ENCODE results near the gene XPO6.

XPO6 gene

GRCh38 chr16:28156056-28156680, 55.6 kb downstream of the XPO6 start:
- Histone ChIP-seq H2BK5ac (ENCODE audit: low read length) (no peak overlapping the region), H3K4me2 (ENCODE audit: low read length) (no peak overlapping the region), H3K4me1 (ENCODE audit: control insufficient read depth, low read depth, low read length) (no peaks in the 10 kb centered on the region), H3K9ac (ENCODE audit: low read length) (no peak overlapping the region), H2BK120ac (ENCODE audit: low read depth, low read length) (no peak overlapping the region), H2AK5ac (ENCODE audit: low read length) (no peak overlapping the region), H4K8ac (ENCODE audit: low read depth, low read length) (no peak overlapping the region), H3K18ac (ENCODE audit: low read length) (no peak overlapping the region), H2BK15ac (replicated peaks; ENCODE audit: low read depth) (no peak overlapping the region), H3K79me1 (ENCODE audit: low read length) (peaks cover 6% of the 10 kb centered on the region), H3K4ac (ENCODE audit: low read depth, low read length) (no peak overlapping the region), H4K5ac (ENCODE audit: low read length) (no peak overlapping the region), H3K27ac (ENCODE audit: low read depth, low read length) (no peak overlapping the region), H3K4me3 (ENCODE audit: low read length) (no peak overlapping the region), H3K56ac (ENCODE audit: low read length) (no peak overlapping the region), H3K23ac (ENCODE audit: low read length) (no peak overlapping the region), H3K27me3 (ENCODE audit: insufficient read depth, low read length, poor library complexity) (no peaks in the 10 kb centered on the region), H3K79me2 (ENCODE audit: control insufficient read depth, insufficient read depth, low read length) (no peaks in the 10 kb centered on the region), H3K36me3 (ENCODE audit: control insufficient read depth, insufficient read depth, low read length) (peaks cover 8% of the 10 kb centered on the region)
- DNase-seq, result no peak
- no CpG with 5 or more reads among the region's 10 CpGs for WGBS (ENCODE audit: extremely low coverage, insufficient coverage, low lambda C conversion rate)

DNA sequence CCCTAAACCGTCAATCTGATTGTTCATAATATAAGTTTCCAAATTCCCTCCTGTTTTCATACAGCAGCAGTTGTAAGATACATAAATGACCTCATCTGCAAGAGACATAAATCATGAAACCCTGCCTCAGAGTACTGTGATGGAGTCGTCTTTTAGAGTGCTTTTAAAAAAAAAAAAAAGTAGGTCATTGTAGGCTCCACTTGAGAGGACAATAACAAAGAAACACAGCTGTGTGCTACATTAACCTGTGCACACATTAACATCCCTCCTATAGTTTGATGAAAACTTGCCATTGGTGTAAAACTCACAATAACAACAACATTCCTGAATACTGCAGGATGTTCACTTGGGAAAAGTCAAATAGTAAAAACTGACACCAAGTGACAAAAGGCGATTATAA, 56.5 kb downstream of the XPO6 start:
- H3K36me3 ChIP-seq (ENCODE audit: control insufficient read depth, insufficient read depth, low read length), result peaks cover 9% of the 10 kb centered on the region

GRCh38 chr16:28151180-28151579, 60.6 kb downstream of the XPO6 start:
- H3K4me1 ChIP-seq (ENCODE audit: control insufficient read depth, low read depth, low read length), result peaks cover 5% of the 10 kb centered on the region
- H2AK5ac ChIP-seq (ENCODE audit: low read length), result no peak overlapping the region
- no peak overlapping the region for H3K4me3 ChIP-seq (ENCODE audit: low read length)
- H3K4ac ChIP-seq (ENCODE audit: low read depth, low read length), result no peak overlapping the region
- H3K23ac ChIP-seq (ENCODE audit: low read length), result no peak overlapping the region
- no peaks in the 10 kb centered on the region for H3K27me3 ChIP-seq (ENCODE audit: insufficient read depth, low read length, poor library complexity)
- H3K9ac ChIP-seq (ENCODE audit: low read length), result no peak overlapping the region
- no peak overlapping the region for H3K18ac ChIP-seq (ENCODE audit: low read length)
- peaks cover 1% of the 10 kb centered on the region for H3K79me2 ChIP-seq (ENCODE audit: control insufficient read depth, insufficient read depth, low read length)
- H2BK5ac ChIP-seq (ENCODE audit: low read length), result no peak overlapping the region
- H3K79me1 ChIP-seq (ENCODE audit: low read length), result peaks cover 5% of the 10 kb centered on the region
- no peak overlapping the region for H2BK15ac ChIP-seq (replicated peaks; ENCODE audit: low read depth)
- H4K5ac ChIP-seq (ENCODE audit: low read length), result no peak overlapping the region
- no peak for DNase-seq
- WGBS (ENCODE audit: extremely low coverage, insufficient coverage, low lambda C conversion rate), result no CpG with 5 or more reads among the region's 7 CpGs
- no peak overlapping the region for H3K27ac ChIP-seq (ENCODE audit: low read depth, low read length)
- H3K56ac ChIP-seq (ENCODE audit: low read length), result no peak overlapping the region
- no peak overlapping the region for H4K8ac ChIP-seq (ENCODE audit: low read depth, low read length)
- no peak overlapping the region for H3K4me2 ChIP-seq (ENCODE audit: low read length)
- H2BK120ac ChIP-seq (ENCODE audit: low read depth, low read length), result no peak overlapping the region
- H3K36me3 ChIP-seq (ENCODE audit: control insufficient read depth, insufficient read depth, low read length), result peaks cover 8% of the 10 kb centered on the region

More for the DNA sequence above, 56.5 kb downstream of the XPO6 start:
- no peak overlapping the region for H3K18ac ChIP-seq (ENCODE audit: low read length)
- peaks cover 6% of the 10 kb centered on the region for H3K79me1 ChIP-seq (ENCODE audit: low read length)
- no peak overlapping the region for H3K23ac ChIP-seq (ENCODE audit: low read length)
- H3K9ac ChIP-seq (ENCODE audit: low read length), result no peak overlapping the region
- no peak overlapping the region for H3K56ac ChIP-seq (ENCODE audit: low read length)
- no peak overlapping the region for H2BK15ac ChIP-seq (replicated peaks; ENCODE audit: low read depth)
- no peak overlapping the region for H2BK120ac ChIP-seq (ENCODE audit: low read depth, low read length)
- H3K4me3 ChIP-seq (ENCODE audit: low read length), result no peak overlapping the region
- no peak overlapping the region for H3K4ac ChIP-seq (ENCODE audit: low read depth, low read length)
- no peak overlapping the region for H4K8ac ChIP-seq (ENCODE audit: low read depth, low read length)
- WGBS (ENCODE audit: extremely low coverage, insufficient coverage, low lambda C conversion rate), result no CpG with 5 or more reads among the region's 3 CpGs
- no peak overlapping the region for H3K4me2 ChIP-seq (ENCODE audit: low read length)
- no peak overlapping the region for H2BK5ac ChIP-seq (ENCODE audit: low read length)
- H4K5ac ChIP-seq (ENCODE audit: low read length), result no peak overlapping the region
- no peaks in the 10 kb centered on the region for H3K27me3 ChIP-seq (ENCODE audit: insufficient read depth, low read length, poor library complexity)
- no peaks in the 10 kb centered on the region for H3K4me1 ChIP-seq (ENCODE audit: control insufficient read depth, low read depth, low read length)
- H3K79me2 ChIP-seq (ENCODE audit: control insufficient read depth, insufficient read depth, low read length), result no peaks in the 10 kb centered on the region
- DNase-seq, result no peak
- no peak overlapping the region for H2AK5ac ChIP-seq (ENCODE audit: low read length)
- H3K27ac ChIP-seq (ENCODE audit: low read depth, low read length), result no peak overlapping the region

DNA sequence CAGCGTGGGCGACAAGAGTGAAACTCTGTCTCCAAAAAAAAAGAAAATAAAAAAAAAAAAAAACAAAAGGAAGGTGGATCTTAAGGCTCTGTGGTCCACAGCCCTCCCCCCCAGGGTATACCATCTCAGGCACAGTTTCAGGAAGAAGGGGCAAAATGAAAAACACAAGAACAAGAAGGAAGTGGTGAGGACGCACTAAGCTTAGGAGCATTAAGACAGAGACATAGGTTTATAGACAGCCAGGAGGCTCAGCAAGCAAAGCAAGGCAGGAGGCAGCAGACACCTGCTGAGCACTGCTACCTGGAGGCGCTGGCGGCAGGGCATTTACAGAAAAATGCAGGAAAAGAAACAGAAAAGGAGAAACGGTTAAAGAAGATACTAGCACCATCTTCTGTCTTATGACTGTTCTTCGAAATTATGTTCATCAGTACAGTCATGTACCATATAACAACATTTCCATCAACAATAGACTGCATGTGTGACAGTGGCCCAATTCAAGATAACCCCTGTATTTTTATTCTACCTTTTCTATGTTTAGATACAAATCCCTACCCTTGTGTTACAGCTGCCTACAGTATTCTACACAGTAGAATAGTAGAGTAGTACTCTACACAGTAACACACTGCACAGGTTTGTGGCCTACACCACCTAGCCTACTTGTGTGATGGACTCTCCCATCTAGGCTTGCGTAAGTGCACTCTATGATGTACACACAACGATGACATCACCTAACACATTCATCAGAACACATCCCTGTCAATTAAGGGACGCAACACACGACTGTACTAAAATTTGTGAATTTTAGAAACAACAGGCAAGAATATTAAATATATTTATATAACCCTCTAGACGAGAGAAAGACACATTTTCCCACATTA, 62.5 kb downstream of the XPO6 start:
- Histone ChIP-seq H4K8ac (ENCODE audit: low read depth, low read length) (no peak overlapping the region), H3K79me2 (ENCODE audit: control insufficient read depth, insufficient read depth, low read length) (peaks cover 1% of the 10 kb centered on the region), H3K9ac (ENCODE audit: low read length) (no peak overlapping the region), H3K23ac (ENCODE audit: low read length) (no peak overlapping the region), H3K27ac (ENCODE audit: low read depth, low read length) (no peak overlapping the region), H2AK5ac (ENCODE audit: low read length) (no peak overlapping the region), H3K27me3 (ENCODE audit: insufficient read depth, low read length, poor library complexity) (no peaks in the 10 kb centered on the region), H3K36me3 (ENCODE audit: control insufficient read depth, insufficient read depth, low read length) (peaks cover 3% of the 10 kb centered on the region), H3K18ac (ENCODE audit: low read length) (no peak overlapping the region), H3K4me2 (ENCODE audit: low read length) (no peak overlapping the region), H3K4me3 (ENCODE audit: low read length) (no peak overlapping the region), H3K79me1 (ENCODE audit: low read length) (peaks cover 2% of the 10 kb centered on the region), H2BK5ac (ENCODE audit: low read length) (no peak overlapping the region), H4K5ac (ENCODE audit: low read length) (no peak overlapping the region), H3K4ac (ENCODE audit: low read depth, low read length) (no peak overlapping the region), H2BK120ac (ENCODE audit: low read depth, low read length) (no peak overlapping the region), H3K4me1 (ENCODE audit: control insufficient read depth, low read depth, low read length) (peaks cover 5% of the 10 kb centered on the region), H2BK15ac (replicated peaks; ENCODE audit: low read depth) (no peak overlapping the region), H3K56ac (ENCODE audit: low read length) (no peak overlapping the region)
- WGBS (ENCODE audit: extremely low coverage, insufficient coverage, low lambda C conversion rate), result no CpG with 5 or more reads among the region's 12 CpGs
- DNase-seq, result no peak

GRCh38 chr16:28146536-28146935, 65.2 kb downstream of the XPO6 start:
- WGBS (ENCODE audit: extremely low coverage, insufficient coverage, low lambda C conversion rate), result no CpG with 5 or more reads among the region's 3 CpGs
- Histone ChIP-seq H2AK5ac (ENCODE audit: low read length) (no peak overlapping the region), H3K4me3 (ENCODE audit: low read length) (no peak overlapping the region), H3K4me2 (ENCODE audit: low read length) (no peak overlapping the region), H3K79me2 (ENCODE audit: control insufficient read depth, insufficient read depth, low read length) (peaks cover 1% of the 10 kb centered on the region), H3K56ac (ENCODE audit: low read length) (no peak overlapping the region), H2BK120ac (ENCODE audit: low read depth, low read length) (no peak overlapping the region), H4K8ac (ENCODE audit: low read depth, low read length) (no peak overlapping the region), H3K79me1 (ENCODE audit: low read length) (peaks cover 2% of the 10 kb centered on the region), H2BK15ac (replicated peaks; ENCODE audit: low read depth) (no peak overlapping the region), H4K5ac (ENCODE audit: low read length) (no peak overlapping the region), H3K23ac (ENCODE audit: low read length) (no peak overlapping the region), H3K4ac (ENCODE audit: low read depth, low read length) (no peak overlapping the region), H3K4me1 (ENCODE audit: control insufficient read depth, low read depth, low read length) (peaks cover 5% of the 10 kb centered on the region), H3K9ac (ENCODE audit: low read length) (no peak overlapping the region), H3K27ac (ENCODE audit: low read depth, low read length) (no peak overlapping the region), H3K36me3 (ENCODE audit: control insufficient read depth, insufficient read depth, low read length) (peaks cover 3% of the 10 kb centered on the region), H3K18ac (ENCODE audit: low read length) (no peak overlapping the region), H3K27me3 (ENCODE audit: insufficient read depth, low read length, poor library complexity) (no peaks in the 10 kb centered on the region), H2BK5ac (ENCODE audit: low read length) (no peak overlapping the region)
- peak; percentile 77 for DNase-seq
